BJ (cell line): ENCODE results near the gene HOXA10. TPM values are rescaled to one million over a fixed set of nuclear protein-coding genes. Genes with fewer than 3 reads are reported as not detected.

Experiments
- CTCF ChIA-PET: fragments of 350-600 bp; formaldehyde crosslinking; extraction: SDS; loops from one replicate; lab custom pipeline; 2021; ENCODE audit warnings: antibody characterized with exemption, inconsistent platforms; lab: Yijun Ruan, JAX
- POLR2A ChIA-PET: fragments of 300-600 bp; sonication (Branson Sonifier 250); formaldehyde crosslinking; extraction: SDS; loops from one replicate; lab custom pipeline; 2021; ENCODE audit warnings: antibody characterized with exemption; lab: Charles Lee
- DNase-seq: peaks from one replicate; pipeline ENCODE4 v3.0.0-alpha.2; 2011; ENCODE audit warnings: low read depth
- H3K27me3 ChIP-seq: 2 replicates; pipeline ENCODE4 v1.6.0; 2011; ENCODE audit warnings: low read length; ENCODE audit not compliant: control insufficient read depth, insufficient read depth
- H3K36me3 ChIP-seq: 2 replicates; pipeline ENCODE4 v1.5.1; 2011; ENCODE audit warnings: low read length; ENCODE audit not compliant: control insufficient read depth, insufficient read depth
- H3K4me3 ChIP-seq: 2 replicates; pipeline ENCODE4 v1.5.1; 2011; ENCODE audit warnings: low read depth, mild to moderate bottlenecking, control low read depth, low read length
- polyA plus RNA-seq: library from polyadenylated mRNA; depleted of rRNA; stranded (reverse); fragments of >200 nt; gene quantifications from 2 replicates; pipeline ENCODE4 v1.2.3, GENCODE V29; 2011
- TF ChIP-seq, protein P1 (sequence below): IDR thresholded peaks from 2 replicates; pipeline ENCODE4 v1.5.1; 2011; ENCODE audit warnings: low read depth, mild to moderate bottlenecking, control low read depth, inconsistent platforms, low read length, moderate library complexity; ENCODE audit not compliant: insufficient read depth

Gene HOXA10
- polyA plus RNA-seq, 1 experiment: 54.7 TPM

DNA sequence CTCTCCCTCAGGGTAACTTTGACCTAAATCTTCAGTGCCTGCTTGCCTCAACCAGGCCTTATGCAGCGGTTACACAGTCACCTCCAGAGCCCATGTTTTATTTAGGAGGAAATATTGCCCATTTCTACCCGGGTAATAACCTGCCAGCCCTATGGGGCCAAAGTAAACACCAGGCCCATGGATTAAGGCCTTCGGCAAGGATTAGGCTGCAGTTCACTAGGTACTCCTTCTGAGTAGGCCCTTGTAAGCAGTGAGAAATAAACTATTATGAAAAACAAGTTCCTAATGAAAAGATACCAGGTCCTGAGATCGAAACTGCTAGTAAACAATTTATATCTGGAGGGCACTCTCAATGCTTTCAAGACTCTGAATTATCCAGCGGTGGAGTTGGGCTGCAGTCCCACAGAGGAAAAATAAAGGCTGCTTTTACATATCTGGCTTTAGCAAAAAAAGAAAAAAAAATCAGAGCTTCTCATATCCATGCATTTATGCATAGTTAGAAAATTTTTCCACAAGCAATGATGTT, 3.7 kb upstream of the HOXA10 start:
- peak overlapping the region; percentile 72 for H3K4me3 ChIP-seq
- POLR2A ChIA-PET: interaction anchor here (0.8 to 2.3 kb wide), 4 partner anchors 9 to 12 kb away, joined by 4 to 9 read pairs (median 5); no protein-coding TSS in a partner anchor
- TF ChIP-seq, protein P1, sequence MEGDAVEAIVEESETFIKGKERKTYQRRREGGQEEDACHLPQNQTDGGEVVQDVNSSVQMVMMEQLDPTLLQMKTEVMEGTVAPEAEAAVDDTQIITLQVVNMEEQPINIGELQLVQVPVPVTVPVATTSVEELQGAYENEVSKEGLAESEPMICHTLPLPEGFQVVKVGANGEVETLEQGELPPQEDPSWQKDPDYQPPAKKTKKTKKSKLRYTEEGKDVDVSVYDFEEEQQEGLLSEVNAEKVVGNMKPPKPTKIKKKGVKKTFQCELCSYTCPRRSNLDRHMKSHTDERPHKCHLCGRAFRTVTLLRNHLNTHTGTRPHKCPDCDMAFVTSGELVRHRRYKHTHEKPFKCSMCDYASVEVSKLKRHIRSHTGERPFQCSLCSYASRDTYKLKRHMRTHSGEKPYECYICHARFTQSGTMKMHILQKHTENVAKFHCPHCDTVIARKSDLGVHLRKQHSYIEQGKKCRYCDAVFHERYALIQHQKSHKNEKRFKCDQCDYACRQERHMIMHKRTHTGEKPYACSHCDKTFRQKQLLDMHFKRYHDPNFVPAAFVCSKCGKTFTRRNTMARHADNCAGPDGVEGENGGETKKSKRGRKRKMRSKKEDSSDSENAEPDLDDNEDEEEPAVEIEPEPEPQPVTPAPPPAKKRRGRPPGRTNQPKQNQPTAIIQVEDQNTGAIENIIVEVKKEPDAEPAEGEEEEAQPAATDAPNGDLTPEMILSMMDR: no peak
- no peak for DNase-seq
- CTCF ChIA-PET: interaction anchor here (2.1 to 16.1 kb wide), 5 partner anchors 8 to 27 kb away, joined by 7 to 187 read pairs (median 24); partner anchors contain the start of gene HOXA11
- peaks cover 9% of the 10 kb centered on the region for H3K36me3 ChIP-seq
- no peaks in the 10 kb centered on the region for H3K27me3 ChIP-seq

GRCh38 chr7:27176962-27177794, 3.1 kb upstream of the HOXA10 start:
- ChIA-PET POLR2A (interaction anchor here (0.6 to 1.3 kb wide), 6 partner anchors 8 to 23 kb away, joined by 3 to 9 read pairs (median 4); partner anchors contain the start of genes HOXA11 and HOXA13), CTCF (interaction anchor here (0.6 to 16.1 kb wide), 6 partner anchors 10 to 58 kb away, joined by 4 to 187 read pairs (median 19); partner anchors contain the start of gene HOXA11)
- no peak for DNase-seq
- Histone ChIP-seq H3K4me3 (peak overlapping the region; percentile 72), H3K36me3 (peaks cover 7% of the 10 kb centered on the region), H3K27me3 (no peaks in the 10 kb centered on the region)
- TF ChIP-seq, protein P1: no peak

- H3K4me3 ChIP-seq: peak overlapping the region; percentile 72
- H3K27me3 ChIP-seq: no peaks in the 10 kb centered on the region
- TF ChIP-seq, protein P1: no peak
- no peak for DNase-seq
- H3K36me3 ChIP-seq: peaks cover 8% of the 10 kb centered on the region
- CTCF ChIA-PET: interaction anchor here (1.4 to 16.1 kb wide), 5 partner anchors 10 to 26 kb away, joined by 6 to 187 read pairs (median 20); partner anchors contain the start of gene HOXA11
- POLR2A ChIA-PET: interaction anchor here (0.6 to 1.3 kb wide), 3 partner anchors 8 to 801 kb away, joined by 3 to 9 read pairs (median 4); partner anchors contain the start of gene HOXA11
Measured at GRCh38 chr7:27176524-27176845, 2.4 kb upstream of the HOXA10 start.

- CTCF ChIA-PET: interaction anchor here (1.4 to 16.1 kb wide), 5 partner anchors 10 to 25 kb away, joined by 6 to 187 read pairs (median 20); partner anchors contain the start of gene HOXA11
- DNase-seq: no peak
- TF ChIP-seq, protein P1: no peak
- H3K36me3 ChIP-seq: peaks cover 10% of the 10 kb centered on the region
- POLR2A ChIA-PET: interaction anchor here (0.6 to 1.3 kb wide), 7 partner anchors 8 to 801 kb away, joined by 3 to 11 read pairs (median 5); partner anchors contain the start of gene HOXA11
- H3K27me3 ChIP-seq: no peaks in the 10 kb centered on the region
- peak overlapping the region; percentile 72 for H3K4me3 ChIP-seq
Measured at GRCh38 chr7:27175626-27176523, 1.8 kb upstream of the HOXA10 start.
